Measurements from ENCODE around the gene FRAT2.
"Not testable (repeated sequence)": the region's sequence is repeated elsewhere in the genome, so short reads cannot be mapped to it uniquely, and the experiment has no call there.

FRAT2 gene

DNA sequence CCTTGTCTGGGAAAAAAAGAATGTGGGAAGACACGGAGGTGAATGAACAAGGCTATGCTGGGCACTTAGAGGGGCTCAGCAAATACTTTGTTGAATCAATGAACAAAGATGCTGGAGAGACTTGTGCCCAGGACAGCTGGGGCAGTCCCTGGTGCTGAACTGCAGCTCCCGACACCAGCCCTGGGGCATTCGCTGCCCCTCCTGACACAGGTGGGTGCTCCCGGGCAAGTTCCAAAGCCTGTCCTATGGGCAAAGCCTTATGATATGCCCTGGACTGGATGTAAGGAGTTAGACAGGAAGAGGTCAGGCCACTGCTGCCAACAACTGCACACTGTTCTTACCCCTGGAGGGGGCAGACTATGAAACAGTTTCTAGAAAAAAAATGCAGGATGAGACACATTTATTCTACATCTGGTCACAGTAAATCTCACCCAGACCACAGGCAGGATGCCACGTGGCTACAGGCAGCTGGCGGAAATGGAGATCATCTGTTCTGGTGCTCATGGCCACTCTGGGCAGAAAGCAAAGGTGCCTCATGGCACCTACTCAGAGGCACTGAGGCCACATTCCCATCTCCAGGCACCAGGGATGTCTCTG is 21.9 kb upstream of the FRAT2 start:
- DNase-seq (ENCODE audit: low read depth): no peak

DNA sequence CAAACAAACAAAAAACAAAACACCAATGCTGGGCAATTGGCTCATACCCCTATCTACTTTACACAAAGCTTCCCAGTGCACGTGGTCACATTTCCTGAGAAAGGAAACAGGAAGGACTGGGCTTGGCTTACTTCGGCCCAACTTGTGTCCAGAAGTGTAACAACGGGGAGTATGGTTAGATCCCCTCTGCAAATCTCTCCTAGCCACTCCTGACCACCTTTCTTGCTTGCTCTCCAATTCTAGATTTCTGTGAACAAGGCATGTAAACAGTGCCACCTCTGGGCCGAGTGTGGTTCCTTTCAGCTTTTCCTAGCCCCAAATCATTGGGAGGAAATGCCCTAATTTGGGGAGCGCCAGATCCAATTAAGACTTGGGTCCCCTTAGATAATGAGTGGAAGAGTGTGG is 21.0 kb upstream of the FRAT2 start:
- DNase-seq (ENCODE audit: low read depth): no peak

DNA sequence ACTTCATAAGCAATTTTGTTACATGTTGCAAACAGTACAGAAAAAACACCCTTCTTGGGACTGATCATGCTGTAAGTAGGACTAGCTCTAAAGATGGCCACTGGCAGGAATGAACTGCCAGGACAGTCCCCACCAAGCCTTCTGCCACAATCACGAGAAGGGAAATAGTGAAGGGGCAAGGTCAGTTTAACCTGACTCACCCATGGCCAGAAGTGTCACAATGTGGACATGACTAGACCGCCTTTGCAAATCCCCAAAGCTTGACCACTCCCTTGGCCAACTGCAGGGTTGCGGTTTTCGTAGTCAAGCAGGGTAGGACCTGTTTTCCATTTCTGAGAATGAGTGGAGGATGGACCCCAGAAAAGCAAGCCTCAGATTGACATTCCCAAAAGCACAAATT is 19.4 kb upstream of the FRAT2 start:
- no peak for DNase-seq (ENCODE audit: low read depth)

DNA sequence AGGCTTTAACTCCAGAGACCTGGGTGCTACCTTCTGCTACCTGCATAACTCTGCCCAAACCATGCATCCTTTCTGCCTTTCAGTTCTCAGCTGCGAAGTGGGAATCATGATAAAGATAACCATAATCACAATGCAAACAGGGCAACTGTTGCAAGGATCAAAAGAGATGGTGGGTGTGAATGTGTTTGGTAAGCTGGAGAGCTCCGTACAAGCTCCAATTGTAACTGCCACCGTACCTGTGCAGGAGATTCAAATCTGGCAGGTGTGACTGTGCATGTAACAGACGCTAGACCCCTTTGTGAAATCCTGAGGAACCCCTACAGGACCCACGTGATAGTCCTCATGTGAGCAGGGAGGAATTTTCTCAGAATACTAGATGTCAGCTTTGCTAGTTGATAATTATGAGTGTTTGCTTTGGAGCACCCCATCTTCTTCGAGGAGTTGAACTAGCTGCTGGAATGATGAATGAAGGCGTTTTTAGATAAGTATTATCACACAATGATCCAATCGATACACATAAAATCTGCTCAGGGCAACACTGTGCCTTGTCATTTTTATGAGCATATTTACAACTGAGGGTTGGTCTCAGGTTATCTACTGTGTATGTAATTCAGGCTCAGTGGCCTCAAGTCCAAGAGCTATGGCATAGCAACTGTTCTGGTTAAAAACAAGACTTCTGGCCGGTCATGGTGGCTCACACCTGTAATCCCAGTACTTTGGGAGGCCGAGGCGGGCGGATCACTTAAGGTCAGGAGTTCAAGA is 15.4 kb upstream of the FRAT2 start:
- no peak for DNase-seq (ENCODE audit: low read depth)

DNA sequence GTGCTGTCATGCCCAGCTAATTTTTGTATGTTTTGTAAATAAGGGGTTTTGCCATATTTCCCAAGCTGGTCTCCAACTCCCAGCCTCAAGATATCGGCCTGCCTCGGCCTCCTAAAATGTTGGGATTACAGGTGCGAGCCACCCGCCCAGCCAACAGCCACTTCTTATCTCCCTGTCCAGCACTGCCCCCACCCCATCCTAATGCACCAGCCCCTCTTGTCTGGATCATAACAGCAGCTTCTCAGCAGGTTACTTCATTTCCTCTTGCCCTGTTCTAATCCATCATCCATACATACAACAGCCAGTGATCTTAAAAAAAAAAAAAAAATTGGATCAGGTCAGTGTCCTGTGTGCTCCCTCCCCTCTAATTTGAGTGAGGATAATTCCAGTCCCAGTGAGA is 12.8 kb upstream of the FRAT2 start:
- no peak for DNase-seq (ENCODE audit: low read depth)

DNA sequence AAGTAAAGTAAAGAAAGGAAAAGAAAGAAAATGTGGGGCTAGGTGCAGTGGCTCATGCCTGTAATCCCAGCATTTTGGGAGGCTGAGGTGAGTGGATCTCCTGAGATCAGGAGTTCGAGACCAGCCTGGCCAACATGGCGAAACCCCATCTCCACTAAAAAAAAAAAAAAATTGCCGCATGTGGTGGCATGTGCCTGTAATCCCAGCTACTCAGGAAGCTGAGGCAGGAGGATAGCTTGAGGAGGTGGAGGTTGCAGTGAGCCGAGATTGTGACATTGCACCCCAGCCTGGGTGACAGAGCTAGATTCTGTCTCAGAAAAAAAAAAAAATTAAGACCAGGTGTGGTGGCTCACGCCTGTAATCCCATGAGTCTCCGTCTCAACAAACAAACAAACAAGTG is 9.1 kb upstream of the FRAT2 start:
- not testable (repeated sequence) for DNase-seq (ENCODE audit: low read depth)

DNA sequence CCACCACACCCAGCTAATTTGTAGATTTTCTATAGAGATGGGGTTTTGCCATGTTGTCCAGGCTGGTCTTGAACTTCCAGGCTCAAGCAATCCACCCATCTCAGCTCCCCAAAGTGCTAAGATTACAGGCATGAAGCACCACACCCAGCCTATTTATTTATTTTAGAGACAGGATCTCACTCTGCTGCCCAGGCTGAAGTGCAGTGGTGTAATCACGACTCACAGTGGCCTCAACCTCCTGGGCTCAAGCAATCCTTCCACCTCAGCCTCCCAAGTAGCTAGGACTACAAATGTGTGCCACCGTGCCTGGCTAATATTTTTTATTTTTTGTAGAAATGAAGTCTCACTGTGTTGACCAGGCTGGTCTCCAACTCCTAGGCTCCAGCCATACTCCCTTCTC is 6.9 kb upstream of the FRAT2 start:
- no peak for DNase-seq (ENCODE audit: low read depth)

DNA sequence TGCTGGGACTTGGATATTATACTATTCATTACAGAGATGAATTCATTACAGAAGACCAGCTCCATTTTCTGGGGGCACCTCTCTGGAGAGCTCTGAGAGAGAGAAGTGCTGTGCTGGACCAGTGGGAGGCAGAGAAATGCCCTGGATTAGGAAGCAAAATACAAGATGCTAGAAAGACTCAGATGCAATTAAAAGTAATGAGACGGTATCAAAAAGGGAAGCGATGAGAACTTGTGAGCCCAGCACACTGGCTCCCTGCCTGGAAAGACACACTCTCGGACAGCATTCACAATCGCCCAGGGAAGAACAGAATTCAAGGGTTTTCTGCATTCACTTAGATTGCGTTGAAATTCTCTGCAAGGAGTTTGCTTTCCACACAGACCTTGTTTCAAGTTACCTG is 3.5 kb upstream of the FRAT2 start:
- DNase-seq (ENCODE audit: low read depth): no peak

DNA sequence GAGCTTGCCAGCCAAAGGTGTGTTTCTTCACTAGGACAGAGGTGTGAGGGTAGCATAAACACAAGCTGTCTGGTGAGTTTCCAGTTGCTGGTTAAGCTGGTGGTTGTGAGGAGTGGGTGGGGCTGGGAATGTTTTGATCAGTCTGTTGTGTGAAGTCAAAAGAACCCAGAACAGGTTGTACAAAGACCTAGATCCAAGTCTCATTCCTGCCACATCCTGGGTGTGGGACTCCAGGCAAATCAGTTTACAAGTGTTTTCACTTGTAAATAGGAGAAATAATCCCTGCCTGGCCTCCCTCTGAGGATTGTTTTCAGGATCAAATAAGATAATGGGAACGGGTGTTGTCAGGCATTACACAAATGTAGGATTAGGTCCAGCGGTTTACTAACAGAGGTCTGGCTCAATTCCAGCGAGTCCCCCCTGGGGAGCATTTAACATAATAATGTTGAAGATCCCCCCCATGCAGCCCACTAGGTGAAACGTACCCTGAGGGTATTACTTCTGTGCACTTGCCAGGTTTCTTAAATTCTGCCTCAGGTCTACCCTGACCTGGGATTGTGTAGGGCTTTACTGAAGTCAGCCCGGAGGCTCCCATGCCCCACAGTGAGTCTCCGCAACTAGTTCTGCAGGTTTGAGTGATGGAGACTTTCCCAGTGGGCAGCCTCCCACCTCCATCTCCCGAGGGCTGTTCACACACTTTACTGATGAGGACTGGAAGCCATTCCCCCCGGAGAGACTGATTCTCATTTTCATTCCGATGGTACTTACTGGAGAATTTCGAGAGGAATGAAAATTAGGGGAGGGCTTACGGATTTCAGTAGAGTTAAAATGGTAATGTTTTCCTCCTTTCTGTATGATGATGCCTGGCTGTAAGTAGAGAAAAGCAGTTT is 2.7 kb upstream of the FRAT2 start:
- no peak for DNase-seq (ENCODE audit: low read depth)

DNA sequence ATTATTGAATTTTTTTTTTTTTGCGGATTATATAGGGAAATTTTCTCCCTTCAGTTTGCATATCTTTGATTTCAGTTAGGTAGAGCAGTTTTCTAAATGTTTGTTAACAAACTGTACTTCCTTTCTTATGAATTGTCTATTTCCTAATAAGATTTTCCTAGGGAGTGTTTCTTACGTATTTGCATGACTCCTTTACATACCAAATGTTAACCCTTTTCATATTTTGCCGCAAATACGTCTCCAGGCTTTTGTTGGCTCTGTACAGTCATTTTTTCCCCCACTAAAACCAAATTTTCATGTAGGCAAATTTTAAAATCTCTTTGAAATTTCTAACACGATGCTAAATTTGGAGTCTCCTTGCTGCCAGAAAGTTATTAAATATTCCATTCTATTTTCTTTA is 1.9 kb upstream of the FRAT2 start:
- DNase-seq (ENCODE audit: low read depth): no peak

DNA sequence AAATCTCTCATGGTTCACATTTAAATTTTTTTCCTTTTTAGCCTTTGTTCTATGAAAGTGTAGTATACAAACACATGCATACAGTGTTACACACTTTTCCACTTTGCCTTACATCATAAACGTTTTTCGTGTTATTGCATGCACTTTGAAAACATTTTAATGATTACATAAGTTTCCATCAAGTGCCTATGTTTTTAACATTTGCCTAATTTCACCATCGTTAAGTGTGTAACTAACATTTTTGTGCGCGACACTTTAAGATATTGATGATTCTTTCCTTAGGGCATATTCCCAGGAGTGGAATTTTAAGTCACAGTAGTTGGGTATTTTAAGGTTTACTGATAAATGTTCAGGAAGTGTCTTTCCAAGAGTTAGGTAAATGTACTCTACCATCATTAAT is 1.5 kb upstream of the FRAT2 start:
- no peak for DNase-seq (ENCODE audit: low read depth)

DNA sequence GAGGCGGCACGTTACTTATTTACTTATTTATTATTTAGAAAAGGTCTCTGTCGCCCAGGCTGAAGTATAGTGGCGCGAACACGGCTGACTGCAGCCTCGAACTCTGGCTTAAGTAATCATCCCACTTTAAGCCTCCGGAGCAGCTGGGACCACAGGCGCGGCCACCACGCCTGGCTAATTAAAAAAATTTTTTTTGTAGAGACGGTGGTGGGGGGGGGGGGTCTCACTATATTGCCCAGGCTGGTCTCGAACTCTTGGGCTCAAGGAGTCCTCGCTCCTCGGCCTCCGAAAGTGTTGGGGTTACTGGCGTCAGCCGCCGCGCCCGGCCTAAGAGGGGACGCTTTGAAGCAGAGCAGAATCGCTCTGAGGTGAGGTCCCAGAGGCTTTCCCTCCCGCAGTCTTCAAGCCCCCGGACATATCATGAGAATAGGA is 675 bp upstream of the FRAT2 start:
- no peak for DNase-seq (ENCODE audit: low read depth)

DNA sequence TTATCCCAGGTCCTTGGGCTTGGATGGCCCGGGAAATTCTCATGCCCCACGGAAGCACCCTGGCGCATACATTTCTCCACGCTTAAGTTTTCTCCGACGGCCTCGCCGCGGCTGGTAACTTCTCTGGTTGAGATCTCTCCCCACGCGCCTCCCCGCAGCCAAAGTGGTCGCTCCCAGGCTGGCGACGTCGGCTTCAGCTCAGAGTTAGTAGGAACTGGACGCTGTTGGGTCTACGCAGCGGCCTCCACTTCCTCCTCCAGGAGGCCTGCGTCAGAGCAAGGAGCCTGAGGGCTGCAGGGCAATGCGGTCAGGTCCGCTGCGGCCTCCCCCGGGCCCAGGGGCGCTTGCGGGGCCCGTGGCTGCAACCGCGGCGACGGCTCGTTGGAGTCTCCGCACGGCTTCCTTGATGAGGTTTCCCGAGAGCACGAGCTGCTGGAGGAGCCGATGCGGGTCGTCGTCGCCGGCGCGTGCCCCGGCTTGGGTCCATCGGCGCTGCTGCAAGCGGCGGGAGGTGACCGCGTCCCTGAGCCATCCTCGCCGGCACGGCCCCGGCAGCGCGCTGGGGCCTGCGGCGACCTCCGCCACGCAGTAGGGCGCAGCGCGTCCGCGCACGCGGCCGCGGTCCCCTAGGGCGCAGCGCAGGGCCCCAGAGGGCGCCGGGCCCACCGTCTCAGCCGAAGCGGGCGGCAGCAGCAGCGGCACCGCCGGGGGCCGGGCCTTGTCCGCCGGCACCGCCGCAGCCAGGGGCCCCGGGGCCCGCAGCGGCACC is 744 bp downstream of the FRAT2 start:
- DNase-seq (ENCODE audit: low read depth): peak; percentile 10

DNA sequence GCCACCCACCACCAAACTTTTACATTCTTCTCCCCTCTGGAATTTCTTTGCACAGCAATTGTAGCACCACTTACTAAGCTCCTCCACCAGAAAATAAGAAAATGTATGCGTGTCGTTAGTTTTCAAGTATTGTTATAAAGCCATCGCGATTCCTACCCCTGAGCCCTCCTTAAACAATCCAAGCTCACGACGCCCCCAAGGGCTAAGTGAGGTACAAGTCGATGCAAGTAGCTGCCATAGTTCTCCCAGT is 1.3 kb downstream of the FRAT2 start:
- DNase-seq (ENCODE audit: low read depth): no peak

DNA sequence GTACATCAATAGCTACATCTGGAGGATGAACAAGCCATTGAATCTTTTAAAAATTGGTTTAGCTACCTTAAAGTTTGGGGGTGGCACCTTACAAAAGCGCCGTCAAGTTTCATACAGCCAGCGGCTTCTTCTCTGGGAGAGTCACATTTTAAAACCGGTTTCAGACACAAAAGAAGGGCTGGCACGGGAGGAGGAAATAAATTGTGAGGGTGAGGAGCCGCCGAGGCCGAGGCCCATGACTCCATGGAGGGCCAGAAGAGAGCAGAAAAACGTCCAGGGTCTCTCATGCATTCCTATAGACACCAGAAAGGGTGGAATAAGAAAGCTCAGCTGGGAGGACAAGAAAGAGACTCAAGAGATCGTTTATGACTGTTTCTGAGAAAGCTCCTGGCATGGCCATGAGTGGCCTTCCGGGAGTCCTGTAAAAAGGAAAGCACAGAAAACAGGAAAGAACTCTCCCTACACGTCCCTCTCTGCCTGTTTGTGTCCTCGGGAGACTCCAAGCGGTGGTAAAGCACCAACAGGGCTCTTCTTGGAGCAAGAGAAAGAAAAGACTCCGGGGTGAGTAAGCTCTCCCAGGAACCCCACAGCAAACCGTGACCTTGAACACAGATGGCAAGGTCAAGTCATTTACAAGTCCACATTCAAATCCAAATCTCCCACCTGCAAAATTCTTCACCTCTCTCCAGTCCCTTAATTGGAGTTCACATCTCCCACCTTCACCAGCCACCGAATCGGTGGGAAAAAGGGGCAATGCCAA is 1.8 kb downstream of the FRAT2 start:
- DNase-seq (ENCODE audit: low read depth): no peak

DNA sequence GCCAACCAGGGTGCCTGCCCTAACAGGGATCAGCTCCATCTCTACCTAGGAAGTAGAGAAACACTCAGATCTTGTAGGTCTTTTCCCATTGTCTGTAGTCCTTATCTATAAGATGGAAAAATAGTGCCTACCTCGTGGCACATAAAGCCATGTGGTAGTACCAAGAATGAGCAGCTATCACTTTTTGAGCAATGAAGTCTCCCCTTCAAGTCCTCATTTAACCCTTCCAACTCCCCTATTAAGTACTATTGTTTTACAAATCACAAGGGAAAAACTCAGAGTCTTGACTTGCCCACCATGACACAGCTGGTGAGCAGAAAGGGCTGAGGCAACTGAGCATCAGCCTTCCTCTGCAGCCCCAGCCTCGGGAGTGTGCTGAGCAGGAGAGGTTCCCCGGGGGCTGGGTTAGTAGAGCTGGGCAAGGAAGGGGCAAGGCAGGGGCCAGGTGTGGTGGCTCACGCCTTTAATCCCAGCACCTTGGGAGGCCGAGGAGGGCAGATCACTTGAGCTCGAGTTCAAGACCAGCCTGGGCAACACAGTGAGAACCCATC is 3.3 kb downstream of the FRAT2 start:
- no peak for DNase-seq (ENCODE audit: low read depth)

DNA sequence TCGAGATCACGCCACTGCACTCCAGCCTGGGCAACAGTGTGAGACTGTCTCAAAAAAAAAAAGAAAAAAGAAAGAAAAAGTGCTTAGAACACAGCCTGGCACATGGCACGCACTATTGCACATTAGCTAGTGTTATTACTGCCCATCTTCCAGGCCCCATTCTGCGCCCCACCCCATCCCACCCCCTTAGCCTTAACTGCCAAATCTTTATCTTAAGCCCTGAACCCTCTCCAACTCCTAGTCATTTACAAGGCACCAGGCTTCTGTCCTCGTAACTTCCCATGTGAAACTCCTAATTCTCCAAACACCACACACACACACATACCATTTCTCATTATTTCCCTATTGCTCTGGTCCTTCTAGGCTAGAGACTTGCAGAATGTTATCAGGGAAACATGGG is 4.8 kb downstream of the FRAT2 start:
- DNase-seq (ENCODE audit: low read depth): no peak

DNA sequence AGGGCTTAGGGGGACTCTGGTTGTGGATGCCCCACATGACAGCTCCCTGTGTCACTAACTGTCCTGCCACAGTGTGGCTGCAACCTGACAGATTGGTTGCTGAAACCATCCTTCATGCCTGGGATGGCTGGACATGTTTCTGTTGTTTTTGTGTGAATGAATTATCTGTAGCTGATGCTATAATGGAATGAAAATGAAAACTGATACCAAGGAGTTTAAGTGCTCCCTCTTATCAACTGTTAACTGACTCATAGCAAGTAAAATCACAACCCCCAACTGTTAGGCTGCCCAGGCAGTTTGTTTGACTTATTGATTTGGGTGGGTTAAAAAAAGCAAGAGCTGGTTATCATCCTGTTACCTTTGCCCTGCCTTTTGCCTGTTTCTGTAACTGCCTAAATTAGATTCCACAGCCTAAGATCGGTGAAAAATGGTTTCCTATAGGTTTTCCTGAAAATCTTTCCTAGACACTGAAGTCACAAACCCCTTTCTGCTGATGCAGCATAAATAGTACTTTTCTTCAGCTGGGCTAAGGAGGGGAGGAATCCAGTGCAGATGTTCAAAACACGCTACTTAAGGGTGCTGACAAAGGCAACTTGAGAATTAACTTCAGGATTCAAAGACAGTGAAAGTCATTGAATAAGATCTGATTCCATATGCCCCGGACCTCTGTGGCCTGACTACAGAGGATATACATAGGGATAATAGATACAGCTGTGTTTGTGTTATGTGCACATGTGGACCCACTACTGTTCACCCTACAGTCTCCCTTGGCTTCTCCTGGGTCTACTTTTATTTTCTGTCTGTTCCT is 5.7 kb downstream of the FRAT2 start:
- no peak for DNase-seq (ENCODE audit: low read depth)

DNA sequence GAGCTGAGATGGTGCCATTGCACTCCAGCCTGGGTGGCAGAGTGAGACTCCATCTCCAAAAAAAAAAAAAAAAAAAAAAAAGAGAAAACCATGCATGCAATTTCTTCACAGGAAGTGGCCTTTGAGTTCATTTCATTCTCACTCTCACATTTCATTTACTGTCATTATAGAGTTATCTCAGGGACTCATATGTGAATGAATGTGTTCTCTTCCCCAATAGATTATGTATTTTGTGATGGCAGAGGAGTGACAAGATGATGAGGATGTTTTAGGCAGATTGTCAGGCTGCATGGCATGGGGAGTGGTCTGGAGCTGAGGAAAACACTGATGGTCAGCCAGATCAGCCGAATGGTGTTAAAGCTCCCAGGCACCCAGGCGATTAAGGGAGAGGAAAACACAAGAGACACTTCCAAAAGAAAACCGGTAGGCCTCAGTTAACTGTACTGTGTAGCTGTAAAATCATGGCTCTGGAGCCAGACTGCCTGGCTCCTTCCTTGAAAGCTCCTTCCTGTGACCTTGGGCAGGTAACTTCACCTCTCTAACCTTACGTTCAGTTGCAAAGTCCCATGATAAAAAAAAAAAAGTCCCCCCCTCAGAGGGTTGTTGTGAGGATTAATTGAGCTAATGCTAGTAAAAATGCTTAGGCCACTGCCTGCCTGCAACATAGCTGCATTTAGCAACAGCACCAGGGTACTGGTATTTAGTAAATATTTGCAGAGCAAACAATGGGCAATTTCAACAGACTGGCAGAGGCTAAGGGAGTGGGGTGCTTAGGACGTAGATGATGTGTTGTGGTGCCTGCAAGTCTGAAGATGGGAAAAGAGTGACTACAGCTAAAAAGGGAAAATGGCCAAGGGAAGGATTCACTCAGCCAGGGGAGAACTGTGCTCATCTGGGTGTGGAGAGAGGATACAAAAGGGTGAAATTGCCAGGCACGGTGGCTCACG is 6.9 kb downstream of the FRAT2 start:
- no peak for DNase-seq (ENCODE audit: low read depth)

Measured in T follicular helper cell (primary cell).